Measurements from ENCODE around the gene ABHD5. TPM values are rescaled to one million over a fixed set of nuclear protein-coding genes. Genes with fewer than 3 reads are reported as not detected.

Gene ABHD5
- total and polyA plus RNA-seq, 10 of the 15 experiments (the other 5 are each of a cell fraction or from before 2014, with no cell fraction given) = 5.5 to 24.4 (median 9.5) TPM

- TF ChIP-seq E2F4 (IDR thresholded peaks at IDR 0.05; ENCODE audit: low read depth, low read length) = no peak
Measured at GRCh38 chr3:43684944-43685343, 5.8 kb upstream of the ABHD5 start (continued).

DNA sequence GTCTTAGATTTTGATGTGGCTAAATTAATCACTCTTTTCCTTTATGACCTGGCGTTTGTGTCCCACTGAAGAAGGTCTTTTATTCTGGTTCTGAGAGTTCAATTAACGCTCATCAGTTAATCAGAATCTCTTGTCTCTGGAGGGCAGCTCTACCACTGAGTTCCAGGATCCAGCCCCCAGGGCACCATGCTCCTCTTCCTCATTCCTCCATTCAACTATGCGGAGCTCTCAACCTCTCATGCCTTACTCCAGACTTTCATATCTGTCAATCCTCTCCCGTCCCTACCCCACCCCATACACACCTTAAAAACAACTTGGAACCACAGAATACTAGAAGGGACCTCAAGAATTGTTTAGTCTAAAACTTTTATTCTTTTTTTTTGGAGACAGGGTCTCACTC lies 4.8 kb upstream of the ABHD5 start:
- Histone ChIP-seq H3K4me3 (no peak overlapping the region), H3K36me3 (ENCODE audit: control insufficient read depth in 2 of 2, insufficient read depth in 2 of 2, low read length in 1 of 2) (no peaks in the 10 kb centered on the region), H3K79me2 (ENCODE audit: control insufficient read depth, insufficient read depth, low read length) (no peaks in the 10 kb centered on the region), H3K9ac (ENCODE audit: control insufficient read depth, insufficient read depth, low read length) (no peak overlapping the region), H3K27me3 (replicated peaks in 1 of 2; ENCODE audit: control insufficient read depth in 2 of 2, insufficient read depth in 2 of 2, low read length in 1 of 2) (no peaks in the 10 kb centered on the region), H3K27ac (ENCODE audit: control insufficient read depth, insufficient read depth) (no peak overlapping the region), H3K9me3 (replicated peaks; ENCODE audit: control insufficient read depth, insufficient read depth, low read length) (no peaks in the 10 kb centered on the region), H2AFZ (ENCODE audit: control insufficient read depth, low read depth, low read length) (no peak overlapping the region), H3K4me1 (ENCODE audit: control insufficient read depth, insufficient read depth, low read length) (0 out of 2 replicates have a peak, but pooled peaks cover 6% of the 10 kb centered on the region), H4K20me1 (ENCODE audit: control insufficient read depth, insufficient read depth) (no peaks in the 10 kb centered on the region), H3K4me2 (ENCODE audit: control insufficient read depth, insufficient read depth) (no peak overlapping the region)
- BruUV-seq (replicated peaks) = no TSS peak
- intact Hi-C loops (cut with micrococcal nuclease; ENCODE audit: unreplicated experiment) (no loop called here), in situ Hi-C loops (cut with MboI) (no loop called here)
- no peak for FAIRE-seq
- DNase-seq (ENCODE audit: low read depth, low spot score) = no peak
- RAD21 ChIA-PET (ENCODE audit: unreplicated experiment) = no interaction called here
- SMC1A ChIA-PET (ENCODE audit: uncharacterized antibody, unreplicated experiment) = no interaction called here
- WGBS (ENCODE audit: insufficient coverage, insufficient replicate concordance, low lambda C conversion rate, missing lambda C conversion rate) = 70% methylated on average over 4 of the region's 4 CpGs
- POLR2A ChIA-PET = interaction anchor here (0.5 kb wide), 1 partner anchor 149 kb away, joined by 6 read pairs; no protein-coding TSS in a partner anchor
- CTCF ChIA-PET = interaction anchor here (0.9 kb wide), 1 partner anchor 19 kb away, joined by 3 read pairs; no protein-coding TSS in a partner anchor
- TF ChIP-seq SMARCA5 (IDR thresholded peaks at IDR 0.05) (no peak), CHD1 (IDR thresholded peaks at IDR 0.05; ENCODE audit: low read depth, low read length) (no peak), BRCA1 (IDR thresholded peaks at IDR 0.05; ENCODE audit: low read depth, low read length) (no peak), ZNF24 (IDR thresholded peaks at IDR 0.05) (no peak), ZNF207 (IDR thresholded peaks at IDR 0.05; ENCODE audit: borderline replicate concordance) (no peak), NKRF (conservative IDR thresholded peaks at IDR 0.05) (no peak), USF2 (IDR thresholded peaks at IDR 0.05; ENCODE audit: borderline replicate concordance, low read depth, low read length) (no peak)
- ATAC-seq = no peak

Data from GM12878 (cell line).